GM12878 (cell line): Measurements from ENCODE around the gene ARHGAP26. TPM values are rescaled to one million over a fixed set of nuclear protein-coding genes. Genes with fewer than 3 reads are reported as not detected.

Experiments used
- ATAC-seq: fragments of 200-7000 bp; cut with Tn5 transposase; 3 replicates; pipeline ENCODE4 v1.9.1; 2020; ENCODE audit warnings: mild to moderate bottlenecking, moderate library complexity
- BruUV-seq: library from RNA; stranded (reverse); fragments of 400-500 nt; replicated peaks from 2 replicates; lab custom pipeline; 2021; lab: Mats Ljungman, UMichigan
- CTCF ChIA-PET: fragments of 300-600 bp; sonication (Branson Sonifier 250); formaldehyde crosslinking; extraction: SDS; loops from one replicate; lab custom pipeline; 2021; ENCODE audit warnings: inconsistent platforms; lab: Yijun Ruan, JAX
- POLR2A ChIA-PET: fragments of 350-600 bp; formaldehyde crosslinking; extraction: SDS; loops from one replicate; lab custom pipeline; 2021; ENCODE audit warnings: inconsistent platforms; lab: Charles Lee
- RAD21 ChIA-PET: fragments of 300-600 bp; sonication (Branson Sonifier 250); formaldehyde crosslinking; loops from one replicate; lab custom pipeline; 2023; ENCODE audit warnings: antibody characterized with exemption; ENCODE audit not compliant: unreplicated experiment; lab: Charles Lee
- SMC1A ChIA-PET: fragments of 300-600 bp; sonication (Branson Sonifier 250); formaldehyde crosslinking; loops from one replicate; lab custom pipeline; 2023; ENCODE audit not compliant: unreplicated experiment, uncharacterized antibody; lab: Charles Lee
- DNase-seq: peaks from one replicate; pipeline ENCODE4 v3.0.0-alpha.2; 2011; ENCODE audit warnings: low read depth, low spot score
- FAIRE-seq: peaks from 3 replicates; lab custom pipeline; 2011; peaks lifted over from hg19 to GRCh38; lab: Jason Lieb, UNC
- H2AFZ ChIP-seq: 2 replicates; pipeline ENCODE4 v1.6.0; 2011; ENCODE audit warnings: low read depth, low read length, control low read depth; ENCODE audit not compliant: control insufficient read depth
- H3K27ac ChIP-seq: 2 replicates; pipeline ENCODE4 v1.5.1; 2011; ENCODE audit warnings: control low read depth; ENCODE audit not compliant: control insufficient read depth, insufficient read depth
- H3K27me3 ChIP-seq, 2 experiments: replicated peaks in 1 of 2; 2 replicates each; pipeline versions ENCODE4 v1.6.0 to v1.6.1; 2011; ENCODE audit warnings: low read length in 1 of 2; ENCODE audit not compliant: control insufficient read depth in 2 of 2, insufficient read depth in 2 of 2
- H3K36me3 ChIP-seq, 2 experiments: 2 replicates each; pipeline ENCODE4 v1.5.1; 2011; ENCODE audit warnings: low read length in 1 of 2; ENCODE audit not compliant: control insufficient read depth in 2 of 2, insufficient read depth in 2 of 2
- H3K4me1 ChIP-seq: 2 replicates; pipeline ENCODE4 v1.6.1; 2011; ENCODE audit warnings: mild to moderate bottlenecking, low read length, moderate library complexity, mixed read lengths; ENCODE audit not compliant: control insufficient read depth, insufficient read depth
- H3K4me2 ChIP-seq: 2 replicates; pipeline ENCODE4 v1.6.0; 2011; ENCODE audit warnings: control low read depth; ENCODE audit not compliant: control insufficient read depth, insufficient read depth
- H3K4me3 ChIP-seq: fragments of 200-600 bp; sonication (generic); 2 replicates; pipeline ENCODE4 v1.5.1; 2016
- H3K79me2 ChIP-seq: 2 replicates; pipeline ENCODE4 v1.6.0; 2011; ENCODE audit warnings: low read length; ENCODE audit not compliant: control insufficient read depth, insufficient read depth
- H3K9ac ChIP-seq: 2 replicates; pipeline ENCODE4 v1.8.0; 2011; ENCODE audit warnings: low read length, control low read depth, mixed read lengths; ENCODE audit not compliant: control insufficient read depth, insufficient read depth
- H3K9me3 ChIP-seq: replicated peaks from 3 replicates; pipeline ENCODE4 v1.5.1; 2011; ENCODE audit warnings: mild to moderate bottlenecking, low read length; ENCODE audit not compliant: control insufficient read depth, insufficient read depth
- H4K20me1 ChIP-seq: 2 replicates; pipeline ENCODE4 v1.6.0; 2011; ENCODE audit not compliant: control insufficient read depth, insufficient read depth
- ASH2L ChIP-seq: fragments of 300-600, 200-600 bp; sonication (generic); IDR thresholded peaks from 2 replicates; pipeline ENCODE4 v1.6.1; 2017; ENCODE audit warnings: low read depth, mild to moderate bottlenecking, borderline replicate concordance
- DPF2 ChIP-seq: fragments of 450-650 bp; IDR thresholded peaks from 2 replicates; pipeline ENCODE4 v1.6.1; 2017; ENCODE audit warnings: mild to moderate bottlenecking
- FOS ChIP-seq: IDR thresholded peaks from 3 replicates; pipeline ENCODE4 v1.6.1; 2011; ENCODE audit warnings: borderline replicate concordance; ENCODE audit not compliant: insufficient read length; ENCODE audit errors: extremely low read depth
- GATAD2B ChIP-seq: fragments of 450-650 bp; conservative IDR thresholded peaks from 2 replicates; pipeline ENCODE4 v1.6.1; 2017; ENCODE audit warnings: low read depth, mild to moderate bottlenecking, moderate library complexity
- NBN ChIP-seq: fragments of 450-650 bp; IDR thresholded peaks from 2 replicates; pipeline ENCODE4 v1.6.1; 2016
- RBBP5 ChIP-seq: fragments of 200-600 bp; sonication (generic); conservative IDR thresholded peaks from 2 replicates; pipeline ENCODE4 v1.6.1; 2016
- STAT1 ChIP-seq: fragments of 450-650 bp; conservative IDR thresholded peaks from 2 replicates; pipeline ENCODE4 v1.6.1; 2014; ENCODE audit warnings: antibody characterized with exemption, mild to moderate bottlenecking
- SUPT20H ChIP-seq: IDR thresholded peaks from 2 replicates; pipeline ENCODE4 v1.6.1; 2011; ENCODE audit warnings: low read depth, mild to moderate bottlenecking, low read length, moderate library complexity, borderline replicate concordance; ENCODE audit not compliant: control insufficient read depth
- ZNF274 ChIP-seq: IDR thresholded peaks from one replicate; pipeline ENCODE4 v1.8.0; 2011; ENCODE audit not compliant: insufficient read length, insufficient read depth
- in situ Hi-C: fragments of 300-500 bp; cut with MboI; formaldehyde crosslinking; loops from 9 replicates; pipeline ENCODE4 v1.14.3; 2018; ENCODE audit warnings: mixed read lengths
- intact Hi-C: fragments of 100-400 bp; cut with micrococcal nuclease; formaldehyde crosslinking; loops from one replicate; pipeline ENCODE4 v1.14.2; 2022; ENCODE audit not compliant: unreplicated experiment
- polyA plus RNA-seq, 11 experiments: library from polyadenylated mRNA; depleted of rRNA in 4 of 11; unstranded in 6 of 11; stranded (reverse) in 5 of 11; fragments of >200 nt; fragmentation: Nextera tagmentation in 4 of 11; fragmentation: Illumina TruSeq in 1 of 11; extraction: Ambion mirVana in 4 of 11; extraction: Trizol in 1 of 11; gene quantifications; 1 replicate in 1 of 11; 2 replicates in 10 of 11; pipeline versions ENCODE4 v1.2.1 to v1.2.3, GENCODE V29; 2011 to 2016; ENCODE audit warnings: inconsistent platforms in 2 of 11, missing spikeins in 2 of 11, low read depth in 1 of 11
- total RNA-seq, 4 experiments: library from RNA; depleted of rRNA in 3 of 4; stranded (reverse); fragments of >200 nt in 3 of 4; fragmentation: Illumina TruSeq in 1 of 4; extraction: Trizol in 1 of 4; gene quantifications; 2 replicates each; pipeline versions ENCODE4 v1.2.1 to v1.2.3, GENCODE V29; 2013 to 2021
- TF ChIP-seq, protein P1 (sequence below): IDR thresholded peaks from 2 replicates; pipeline ENCODE4 v1.6.1; 2011; ENCODE audit warnings: borderline replicate concordance, low read depth, mild to moderate bottlenecking, moderate library complexity, mixed read lengths, low read length; ENCODE audit not compliant: insufficient read depth; ENCODE audit errors: extremely low read length
- TF ChIP-seq, protein P2 (sequence below): IDR thresholded peaks from 2 replicates; pipeline ENCODE4 v1.6.1; 2012; ENCODE audit warnings: low read depth, low read length, improper control_type of control experiment
- TF ChIP-seq, protein P3 (sequence below): IDR thresholded peaks from 2 replicates; pipeline ENCODE4 v1.6.1; 2012; ENCODE audit warnings: mild to moderate bottlenecking, low read depth, low read length
- TF ChIP-seq, protein P4 (sequence below): fragments of 450-650 bp; IDR thresholded peaks from 2 replicates; pipeline ENCODE4 v1.6.1; 2016; ENCODE audit warnings: mild to moderate bottlenecking
- TF ChIP-seq, protein P5 (sequence below), 3 experiments: IDR thresholded peaks in 2 of 3; conservative IDR thresholded peaks in 1 of 3; 2 replicates each; pipeline ENCODE4 v1.5.1; 2011; ENCODE audit warnings: low read depth in 3 of 3, low read length in 3 of 3, mild to moderate bottlenecking in 3 of 3, control low read depth in 2 of 3, moderate library complexity in 2 of 3, inconsistent platforms in 1 of 3, mixed read lengths in 1 of 3; ENCODE audit not compliant: control insufficient read depth in 2 of 3, insufficient read depth in 1 of 3; ENCODE audit errors: extremely low read depth in 1 of 3

ARHGAP26 gene
- total and polyA plus RNA-seq, 10 of the 15 experiments (the other 5 are each of a cell fraction or from before 2014, with no cell fraction given), result 9.4 to 41.5 (median 19.3) TPM

DNA sequence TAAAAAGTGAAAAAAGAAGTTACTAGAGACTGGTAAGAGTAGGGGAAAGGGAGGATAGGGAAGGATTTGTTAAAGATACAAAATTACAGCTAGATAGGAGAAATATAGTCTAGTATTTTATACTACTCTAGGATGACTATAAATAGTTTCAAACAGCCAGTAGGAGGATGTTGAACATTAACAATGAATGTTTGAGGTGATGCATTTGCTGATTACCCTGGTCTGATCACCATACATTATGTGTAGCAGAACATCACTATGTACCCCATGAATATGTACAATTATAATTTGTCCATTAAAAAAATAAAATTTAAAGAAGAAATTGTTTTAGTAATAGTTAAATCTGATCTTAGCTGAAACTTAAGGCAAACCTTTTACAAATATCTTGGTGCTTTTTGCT, 302.6 kb downstream of the ARHGAP26 start:
- no peak for FAIRE-seq
- POLR2A ChIA-PET, result no interaction called here
- in situ Hi-C loops, result no loop called here
- no peak for TF ChIP-seq NBN
- TF ChIP-seq STAT1, result no peak
- TF ChIP-seq RBBP5, result no peak
- TF ChIP-seq, protein P1, sequence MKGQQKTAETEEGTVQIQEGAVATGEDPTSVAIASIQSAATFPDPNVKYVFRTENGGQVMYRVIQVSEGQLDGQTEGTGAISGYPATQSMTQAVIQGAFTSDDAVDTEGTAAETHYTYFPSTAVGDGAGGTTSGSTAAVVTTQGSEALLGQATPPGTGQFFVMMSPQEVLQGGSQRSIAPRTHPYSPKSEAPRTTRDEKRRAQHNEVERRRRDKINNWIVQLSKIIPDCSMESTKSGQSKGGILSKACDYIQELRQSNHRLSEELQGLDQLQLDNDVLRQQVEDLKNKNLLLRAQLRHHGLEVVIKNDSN, result no peak
- TF ChIP-seq ZNF274, result no peak
- TF ChIP-seq, protein P2, sequence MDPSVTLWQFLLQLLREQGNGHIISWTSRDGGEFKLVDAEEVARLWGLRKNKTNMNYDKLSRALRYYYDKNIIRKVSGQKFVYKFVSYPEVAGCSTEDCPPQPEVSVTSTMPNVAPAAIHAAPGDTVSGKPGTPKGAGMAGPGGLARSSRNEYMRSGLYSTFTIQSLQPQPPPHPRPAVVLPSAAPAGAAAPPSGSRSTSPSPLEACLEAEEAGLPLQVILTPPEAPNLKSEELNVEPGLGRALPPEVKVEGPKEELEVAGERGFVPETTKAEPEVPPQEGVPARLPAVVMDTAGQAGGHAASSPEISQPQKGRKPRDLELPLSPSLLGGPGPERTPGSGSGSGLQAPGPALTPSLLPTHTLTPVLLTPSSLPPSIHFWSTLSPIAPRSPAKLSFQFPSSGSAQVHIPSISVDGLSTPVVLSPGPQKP, result no peak
- no peak for TF ChIP-seq DPF2
- TF ChIP-seq, protein P3, sequence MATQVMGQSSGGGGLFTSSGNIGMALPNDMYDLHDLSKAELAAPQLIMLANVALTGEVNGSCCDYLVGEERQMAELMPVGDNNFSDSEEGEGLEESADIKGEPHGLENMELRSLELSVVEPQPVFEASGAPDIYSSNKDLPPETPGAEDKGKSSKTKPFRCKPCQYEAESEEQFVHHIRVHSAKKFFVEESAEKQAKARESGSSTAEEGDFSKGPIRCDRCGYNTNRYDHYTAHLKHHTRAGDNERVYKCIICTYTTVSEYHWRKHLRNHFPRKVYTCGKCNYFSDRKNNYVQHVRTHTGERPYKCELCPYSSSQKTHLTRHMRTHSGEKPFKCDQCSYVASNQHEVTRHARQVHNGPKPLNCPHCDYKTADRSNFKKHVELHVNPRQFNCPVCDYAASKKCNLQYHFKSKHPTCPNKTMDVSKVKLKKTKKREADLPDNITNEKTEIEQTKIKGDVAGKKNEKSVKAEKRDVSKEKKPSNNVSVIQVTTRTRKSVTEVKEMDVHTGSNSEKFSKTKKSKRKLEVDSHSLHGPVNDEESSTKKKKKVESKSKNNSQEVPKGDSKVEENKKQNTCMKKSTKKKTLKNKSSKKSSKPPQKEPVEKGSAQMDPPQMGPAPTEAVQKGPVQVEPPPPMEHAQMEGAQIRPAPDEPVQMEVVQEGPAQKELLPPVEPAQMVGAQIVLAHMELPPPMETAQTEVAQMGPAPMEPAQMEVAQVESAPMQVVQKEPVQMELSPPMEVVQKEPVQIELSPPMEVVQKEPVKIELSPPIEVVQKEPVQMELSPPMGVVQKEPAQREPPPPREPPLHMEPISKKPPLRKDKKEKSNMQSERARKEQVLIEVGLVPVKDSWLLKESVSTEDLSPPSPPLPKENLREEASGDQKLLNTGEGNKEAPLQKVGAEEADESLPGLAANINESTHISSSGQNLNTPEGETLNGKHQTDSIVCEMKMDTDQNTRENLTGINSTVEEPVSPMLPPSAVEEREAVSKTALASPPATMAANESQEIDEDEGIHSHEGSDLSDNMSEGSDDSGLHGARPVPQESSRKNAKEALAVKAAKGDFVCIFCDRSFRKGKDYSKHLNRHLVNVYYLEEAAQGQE, result no peak
- TF ChIP-seq FOS, result no peak
- TF ChIP-seq, protein P4, sequence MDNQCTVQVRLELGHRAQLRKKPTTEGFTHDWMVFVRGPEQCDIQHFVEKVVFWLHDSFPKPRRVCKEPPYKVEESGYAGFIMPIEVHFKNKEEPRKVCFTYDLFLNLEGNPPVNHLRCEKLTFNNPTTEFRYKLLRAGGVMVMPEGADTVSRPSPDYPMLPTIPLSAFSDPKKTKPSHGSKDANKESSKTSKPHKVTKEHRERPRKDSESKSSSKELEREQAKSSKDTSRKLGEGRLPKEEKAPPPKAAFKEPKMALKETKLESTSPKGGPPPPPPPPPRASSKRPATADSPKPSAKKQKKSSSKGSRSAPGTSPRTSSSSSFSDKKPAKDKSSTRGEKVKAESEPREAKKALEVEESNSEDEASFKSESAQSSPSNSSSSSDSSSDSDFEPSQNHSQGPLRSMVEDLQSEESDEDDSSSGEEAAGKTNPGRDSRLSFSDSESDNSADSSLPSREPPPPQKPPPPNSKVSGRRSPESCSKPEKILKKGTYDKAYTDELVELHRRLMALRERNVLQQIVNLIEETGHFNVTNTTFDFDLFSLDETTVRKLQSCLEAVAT, result no peak
- TF ChIP-seq, protein P5, sequence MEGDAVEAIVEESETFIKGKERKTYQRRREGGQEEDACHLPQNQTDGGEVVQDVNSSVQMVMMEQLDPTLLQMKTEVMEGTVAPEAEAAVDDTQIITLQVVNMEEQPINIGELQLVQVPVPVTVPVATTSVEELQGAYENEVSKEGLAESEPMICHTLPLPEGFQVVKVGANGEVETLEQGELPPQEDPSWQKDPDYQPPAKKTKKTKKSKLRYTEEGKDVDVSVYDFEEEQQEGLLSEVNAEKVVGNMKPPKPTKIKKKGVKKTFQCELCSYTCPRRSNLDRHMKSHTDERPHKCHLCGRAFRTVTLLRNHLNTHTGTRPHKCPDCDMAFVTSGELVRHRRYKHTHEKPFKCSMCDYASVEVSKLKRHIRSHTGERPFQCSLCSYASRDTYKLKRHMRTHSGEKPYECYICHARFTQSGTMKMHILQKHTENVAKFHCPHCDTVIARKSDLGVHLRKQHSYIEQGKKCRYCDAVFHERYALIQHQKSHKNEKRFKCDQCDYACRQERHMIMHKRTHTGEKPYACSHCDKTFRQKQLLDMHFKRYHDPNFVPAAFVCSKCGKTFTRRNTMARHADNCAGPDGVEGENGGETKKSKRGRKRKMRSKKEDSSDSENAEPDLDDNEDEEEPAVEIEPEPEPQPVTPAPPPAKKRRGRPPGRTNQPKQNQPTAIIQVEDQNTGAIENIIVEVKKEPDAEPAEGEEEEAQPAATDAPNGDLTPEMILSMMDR (IDR thresholded peaks at IDR 0.05 in 2 of 3, conservative IDR thresholded peaks at IDR 0.05 in 1 of 3; ENCODE audit: control insufficient read depth in 2 of 3, extremely low read depth in 1 of 3, insufficient read depth in 1 of 3, low read depth in 3 of 3, low read length in 3 of 3), result no peak
- TF ChIP-seq GATAD2B, result no peak
- no peak for TF ChIP-seq ASH2L
- TF ChIP-seq SUPT20H, result no peak

More for the DNA sequence above, 302.6 kb downstream of the ARHGAP26 start:
- H3K4me2 ChIP-seq, result no peak overlapping the region
- H3K27me3 ChIP-seq, result no peaks in the 10 kb centered on the region
- peaks cover 8% of the 10 kb centered on the region; the same call in 2 of the 3 replicates for H3K9me3 ChIP-seq
- H3K4me1 ChIP-seq, result peaks cover 5% of the 10 kb centered on the region
- H4K20me1 ChIP-seq, result no peaks in the 10 kb centered on the region
- ATAC-seq, result peak; percentile 17; the same call in 1 of the 3 replicates
- intact Hi-C loops, result no loop called here
- H3K36me3 ChIP-seq, result peaks cover 2 to 5% of the 10 kb centered on the region in 2 experiments; a peak in 3 of 4 replicates
- no peaks in the 10 kb centered on the region; the same call in 1 of the 2 replicates for H3K79me2 ChIP-seq
- H3K4me3 ChIP-seq, result no peak overlapping the region
- no peak overlapping the region for H2AFZ ChIP-seq
- H3K9ac ChIP-seq, result no peak overlapping the region
- no peak overlapping the region for H3K27ac ChIP-seq
- no peak for DNase-seq
- ChIA-PET RAD21 (no interaction called here), SMC1A (interaction anchor here (1.1 to 3.0 kb wide), 2 partner anchors 11 to 15 kb away, joined by 3 to 17 read pairs; no protein-coding TSS in a partner anchor), CTCF (interaction anchor here (0.5 to 2.0 kb wide), 2 partner anchors 13 to 154 kb away, joined by 3 to 5 read pairs; no protein-coding TSS in a partner anchor)
- BruUV-seq, result no TSS peak
